ENCODE data around the gene MGLL. TPM values are rescaled to one million over a fixed set of nuclear protein-coding genes. Genes with fewer than 3 reads are reported as not detected.

The MGLL gene
- total RNA-seq, 4 donors from 2014 or later: 26.5 to 50.2 (median 43.8) TPM

GRCh38 chr3:127798716-127799115 is 23.6 kb downstream of the MGLL start:
- in situ Hi-C loops (cut with MboI; ENCODE audit: low sequenced_read_pairs in 4 of 4): no loop called here
- H3K36me3 ChIP-seq: no peaks in the 10 kb centered on the region
- no peak for ATAC-seq

DNA sequence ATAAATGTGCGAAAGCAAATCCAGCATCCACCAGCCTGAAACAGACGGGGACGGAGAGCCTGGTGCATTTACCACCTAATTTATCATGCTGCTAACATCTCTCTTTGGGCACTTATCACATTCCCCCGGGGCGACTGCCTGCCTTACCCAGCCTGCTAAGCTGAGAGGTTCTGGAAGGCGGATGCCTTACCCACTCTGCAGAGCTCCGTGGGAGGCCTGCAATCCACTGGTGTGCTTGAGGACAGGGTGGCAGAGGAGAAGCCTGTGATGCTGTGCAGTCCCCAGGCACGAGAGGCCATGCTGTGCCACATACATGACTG is 25.5 kb downstream of the MGLL start:
- Histone ChIP-seq H3K4me1 (peaks cover 24 to 54% of the 10 kb centered on the region in 2 donors), H3K4me3 (no peak overlapping the region), H3K27me3 (no peaks in the 10 kb centered on the region), H3K9me3 (no peaks in the 10 kb centered on the region), H3K36me3 (no peaks in the 10 kb centered on the region), H3K27ac (peak overlapping the region in 1 of 4 donors; percentile 10)
- in situ Hi-C loops (cut with MboI; ENCODE audit: low sequenced_read_pairs in 4 of 4) (no loop called here), intact Hi-C loops (cut with DNase I; ENCODE audit: low total_unique reads) (no loop called here)
- no peak for ATAC-seq
- TF ChIP-seq POLR2A (IDR thresholded peaks at IDR 0.05) (no peak), CTCF (IDR thresholded peaks at IDR 0.05 in 4 of 5, conservative IDR thresholded peaks at IDR 0.05 in 1 of 5) (no peak)
- peak in 1 of 2 donors; percentile 6 for DNase-seq

More at GRCh38 chr3:127798716-127799115, 23.6 kb downstream of the MGLL start:
- Histone ChIP-seq H3K4me1 (peaks cover 20 to 54% of the 10 kb centered on the region in 2 donors), H3K27ac (peak overlapping the region in 2 of 4 donors; percentile 24 to 33), H3K27me3 (no peaks in the 10 kb centered on the region), H3K4me3 (no peak overlapping the region), H3K9me3 (no peaks in the 10 kb centered on the region)
- TF ChIP-seq POLR2A (IDR thresholded peaks at IDR 0.05): no peak
- no peak for TF ChIP-seq CTCF (IDR thresholded peaks at IDR 0.05 in 4 of 5, conservative IDR thresholded peaks at IDR 0.05 in 1 of 5)
- intact Hi-C loops (cut with DNase I; ENCODE audit: low total_unique reads): no loop called here
- peak in 1 of 2 donors; percentile 4 for DNase-seq

DNA sequence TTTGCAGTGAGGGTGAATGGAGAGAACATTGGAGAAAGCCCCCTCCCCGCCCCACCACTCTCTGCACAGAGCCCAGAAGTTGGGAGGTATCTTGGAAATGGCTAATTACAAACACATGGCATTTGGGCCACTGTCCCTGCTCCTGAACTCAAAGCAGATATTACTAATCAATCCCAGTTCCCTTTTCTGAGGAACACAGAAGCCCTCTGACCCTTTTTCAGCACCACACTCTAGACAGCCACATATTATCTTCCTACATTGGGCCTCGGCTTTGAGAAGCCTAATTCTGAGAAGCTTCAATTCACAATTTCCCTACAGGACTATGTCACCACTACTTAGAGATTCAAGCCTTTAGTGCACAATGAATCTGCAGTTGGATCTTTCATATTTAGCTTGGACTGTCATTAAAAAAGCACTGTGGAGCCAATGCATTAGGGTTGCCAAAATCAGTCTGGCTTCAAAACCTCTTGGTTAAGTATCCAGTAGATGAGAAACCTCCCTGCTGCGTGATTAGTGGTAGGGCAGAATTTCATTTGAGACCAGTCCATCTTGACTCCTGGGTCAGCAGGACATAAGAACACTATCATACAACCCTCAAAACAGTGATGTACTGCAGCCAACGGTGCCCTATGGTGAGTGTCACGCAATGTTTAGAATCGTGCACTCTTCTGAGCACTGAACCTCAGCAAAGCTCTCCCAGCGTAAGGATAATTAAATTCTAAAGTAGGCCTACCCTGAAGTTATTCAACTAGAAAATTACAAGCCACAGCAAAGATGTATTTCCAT is 26.1 kb downstream of the MGLL start:
- intact Hi-C loops (cut with DNase I; ENCODE audit: low total_unique reads): no loop called here
- no peak overlapping the region for H3K4me3 ChIP-seq
- H3K36me3 ChIP-seq: no peaks in the 10 kb centered on the region
- in situ Hi-C loops (cut with MboI; ENCODE audit: low sequenced_read_pairs in 4 of 4): no loop called here
- peaks cover 29 to 59% of the 10 kb centered on the region in 2 donors for H3K4me1 ChIP-seq
- ATAC-seq: no peak
- H3K27ac ChIP-seq: peak overlapping the region in 1 of 4 donors; percentile 10
- no peaks in the 10 kb centered on the region for H3K27me3 ChIP-seq
- peak in 1 of 2 donors; percentile 4 for DNase-seq
- no peaks in the 10 kb centered on the region for H3K9me3 ChIP-seq
- TF ChIP-seq CTCF (IDR thresholded peaks at IDR 0.05 in 4 of 5, conservative IDR thresholded peaks at IDR 0.05 in 1 of 5): no peak

DNA sequence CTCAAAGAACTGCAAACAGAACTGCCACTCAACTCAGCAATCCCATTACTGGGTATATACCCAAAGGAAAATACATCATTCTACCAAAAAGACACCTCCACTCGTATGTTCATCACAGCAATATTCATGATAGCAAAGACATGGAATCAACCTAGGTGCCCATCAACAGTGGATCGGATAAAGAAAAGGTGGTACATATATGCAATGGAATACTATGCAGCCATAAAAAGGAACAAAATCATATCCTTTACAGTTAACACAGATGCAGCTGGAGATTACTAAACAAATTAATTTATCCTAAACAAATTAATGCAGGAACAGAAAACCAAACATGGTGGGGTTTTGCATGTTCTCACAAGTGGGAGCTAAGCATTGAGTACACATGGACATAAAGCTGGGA is 27.3 kb downstream of the MGLL start:
- no peaks in the 10 kb centered on the region for H3K9me3 ChIP-seq
- H3K27me3 ChIP-seq: no peaks in the 10 kb centered on the region
- H3K4me1 ChIP-seq: peaks cover 32 to 62% of the 10 kb centered on the region in 2 donors
- H3K4me3 ChIP-seq: no peak overlapping the region
- DNase-seq: no peak
- ATAC-seq: no peak
- in situ Hi-C loops (cut with MboI; ENCODE audit: low sequenced_read_pairs in 4 of 4): no loop called here
- TF ChIP-seq CTCF (IDR thresholded peaks at IDR 0.05 in 4 of 5, conservative IDR thresholded peaks at IDR 0.05 in 1 of 5): no peak
- TF ChIP-seq POLR2A (IDR thresholded peaks at IDR 0.05): no peak
- no peaks in the 10 kb centered on the region for H3K36me3 ChIP-seq
- intact Hi-C loops (cut with DNase I; ENCODE audit: low total_unique reads): no loop called here
- H3K27ac ChIP-seq: no peak overlapping the region

Measured in gastrocnemius medialis (tissue), 4 donors.